SK-N-SH treated with all-trans-retinoic acid at 6 μM for 48 hours (cell line): ENCODE measurements around the gene PKMYT1.

Experiments
- ATAC-seq: fragments of 200-7000 bp; cut with Tn5 transposase; 3 replicates; pipeline ENCODE4 v1.9.1; 2020; ENCODE audit warnings: mild to moderate bottlenecking, moderate library complexity
- BACH2 ChIP-seq: fragments of 250-450 bp; sonication (Bioruptor Pico); IDR thresholded peaks from 2 replicates; pipeline ENCODE4 v1.9.0; 2021; ENCODE audit warnings: mild to moderate bottlenecking, borderline replicate concordance
- CREB5 ChIP-seq: fragments of 250-450 bp; sonication (Bioruptor Pico); IDR thresholded peaks from 2 replicates; pipeline ENCODE4 v1.5.1; 2020; ENCODE audit warnings: low read depth, mild to moderate bottlenecking, moderate library complexity
- ESRRG ChIP-seq: fragments of 250-450 bp; sonication (Bioruptor Pico); IDR thresholded peaks from 2 replicates; pipeline ENCODE4 v1.6.1; 2021; ENCODE audit warnings: mild to moderate bottlenecking
- ISL1 ChIP-seq: fragments of 250-450 bp; sonication (Bioruptor Pico); IDR thresholded peaks from 2 replicates; pipeline ENCODE4 v2.1.2; 2022; ENCODE audit warnings: mild to moderate bottlenecking, moderate library complexity
- OSR1 ChIP-seq: fragments of 250-450 bp; sonication (Bioruptor Pico); IDR thresholded peaks from 2 replicates; pipeline ENCODE4 v1.8.0; 2022; ENCODE audit warnings: moderate library complexity, mild to moderate bottlenecking, inconsistent platforms
- PATZ1 ChIP-seq: fragments of 250-450 bp; sonication (Bioruptor Pico); IDR thresholded peaks from 2 replicates; pipeline ENCODE4 v1.8.0; 2020; ENCODE audit warnings: mild to moderate bottlenecking, moderate library complexity, borderline replicate concordance
- POU6F1 ChIP-seq: fragments of 250-450 bp; sonication (Bioruptor Pico); IDR thresholded peaks from 2 replicates; pipeline ENCODE4 v1.8.0; 2021; ENCODE audit warnings: low read depth, mild to moderate bottlenecking, moderate library complexity, borderline replicate concordance
- PPARA ChIP-seq: fragments of 250-450 bp; sonication (Bioruptor Pico); IDR thresholded peaks from 2 replicates; pipeline ENCODE4 v1.5.0; 2020; ENCODE audit warnings: mild to moderate bottlenecking, borderline replicate concordance
- RARB ChIP-seq: fragments of 250-450 bp; sonication (Bioruptor Pico); IDR thresholded peaks from 2 replicates; pipeline ENCODE4 v1.8.0; 2021; ENCODE audit warnings: mild to moderate bottlenecking, moderate library complexity
- SNAI2 ChIP-seq: fragments of 250-450 bp; sonication (Bioruptor Pico); IDR thresholded peaks from 2 replicates; pipeline ENCODE4 v1.5.0; 2020; ENCODE audit warnings: mild to moderate bottlenecking, moderate library complexity
- TCF4 ChIP-seq: fragments of 250-450 bp; sonication (Bioruptor Pico); IDR thresholded peaks from 2 replicates; pipeline ENCODE4 v1.8.0; 2021; ENCODE audit warnings: mild to moderate bottlenecking, moderate library complexity, borderline replicate concordance
- TOX ChIP-seq: fragments of 250-450 bp; sonication (Bioruptor Pico); IDR thresholded peaks from 2 replicates; pipeline ENCODE4 v1.8.0; 2021; ENCODE audit warnings: mild to moderate bottlenecking, moderate library complexity, borderline replicate concordance
- TSHZ2 ChIP-seq: fragments of 250-450 bp; sonication (Bioruptor Pico); IDR thresholded peaks from 2 replicates; pipeline ENCODE4 v1.5.0; 2020; ENCODE audit warnings: mild to moderate bottlenecking, moderate library complexity
- ZC3H10 ChIP-seq: fragments of 250-450 bp; sonication (Bioruptor Pico); IDR thresholded peaks from 2 replicates; pipeline ENCODE4 v1.5.1; 2021; ENCODE audit warnings: mild to moderate bottlenecking, moderate library complexity
- ZFP3 ChIP-seq: fragments of 250-450 bp; sonication (Bioruptor Pico); IDR thresholded peaks from 2 replicates; pipeline ENCODE4 v1.5.0; 2020; ENCODE audit warnings: mild to moderate bottlenecking, moderate library complexity
- ZFP30 ChIP-seq: fragments of 450-650 bp; formaldehyde crosslinking; IDR thresholded peaks from 2 replicates; pipeline ENCODE4 v1.5.0; 2022; ENCODE audit warnings: mild to moderate bottlenecking, moderate library complexity
- ZNF565 ChIP-seq: fragments of 450-650 bp; formaldehyde crosslinking; conservative IDR thresholded peaks from 2 replicates; pipeline ENCODE4 v1.5.0; 2020; ENCODE audit warnings: low read depth, mild to moderate bottlenecking, moderate library complexity
- ZNF70 ChIP-seq: fragments of 450-650 bp; formaldehyde crosslinking; IDR thresholded peaks from 2 replicates; pipeline ENCODE4 v1.5.0; 2020; ENCODE audit warnings: mild to moderate bottlenecking, moderate library complexity
- ZNF8 ChIP-seq: fragments of 450-650 bp; formaldehyde crosslinking; IDR thresholded peaks from 2 replicates; pipeline ENCODE4 v1.5.0; 2020; ENCODE audit warnings: mild to moderate bottlenecking, moderate library complexity
- TF ChIP-seq, protein P1 (sequence below): fragments of 250-450 bp; sonication (Bioruptor Pico); IDR thresholded peaks from 2 replicates; pipeline ENCODE4 v1.5.1; 2021; ENCODE audit warnings: mild to moderate bottlenecking, moderate library complexity

Gene PKMYT1

GRCh38 chr16:2930236-2930635 is 50.0 kb downstream of the PKMYT1 start:
- no peak for ATAC-seq
- TF ChIP-seq ZNF565 (no peak), ZNF8 (no peak), PPARA (no peak), BACH2 (no peak), ZNF70 (no peak), SNAI2 (CRISPR knock-in tag) (no peak), RARB (CRISPR knock-in tag) (no peak), ZC3H10 (CRISPR knock-in tag) (no peak), POU6F1 (CRISPR knock-in tag) (no peak), ESRRG (no peak), CREB5 (no peak), PATZ1 (no peak), ISL1 (CRISPR knock-in tag) (no peak), TCF4 (CRISPR knock-in tag) (no peak), TOX (CRISPR knock-in tag) (no peak), ZFP3 (no peak)
- TF ChIP-seq, protein P1, sequence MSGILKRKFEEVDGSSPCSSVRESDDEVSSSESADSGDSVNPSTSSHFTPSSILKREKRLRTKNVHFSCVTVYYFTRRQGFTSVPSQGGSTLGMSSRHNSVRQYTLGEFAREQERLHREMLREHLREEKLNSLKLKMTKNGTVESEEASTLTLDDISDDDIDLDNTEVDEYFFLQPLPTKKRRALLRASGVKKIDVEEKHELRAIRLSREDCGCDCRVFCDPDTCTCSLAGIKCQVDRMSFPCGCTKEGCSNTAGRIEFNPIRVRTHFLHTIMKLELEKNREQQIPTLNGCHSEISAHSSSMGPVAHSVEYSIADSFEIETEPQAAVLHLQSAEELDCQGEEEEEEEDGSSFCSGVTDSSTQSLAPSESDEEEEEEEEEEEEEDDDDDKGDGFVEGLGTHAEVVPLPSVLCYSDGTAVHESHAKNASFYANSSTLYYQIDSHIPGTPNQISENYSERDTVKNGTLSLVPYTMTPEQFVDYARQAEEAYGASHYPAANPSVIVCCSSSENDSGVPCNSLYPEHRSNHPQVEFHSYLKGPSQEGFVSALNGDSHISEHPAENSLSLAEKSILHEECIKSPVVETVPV (CRISPR knock-in tag) = no peak

- ATAC-seq = no peak
- no peak for TF ChIP-seq TSHZ2 (CRISPR knock-in tag)
- no peak for TF ChIP-seq ESRRG
- no peak for TF ChIP-seq OSR1 (CRISPR knock-in tag)
- TF ChIP-seq TOX (CRISPR knock-in tag) = no peak
- TF ChIP-seq ISL1 (CRISPR knock-in tag) = no peak
- no peak for TF ChIP-seq ZFP3
- TF ChIP-seq CREB5 = no peak
- no peak for TF ChIP-seq RARB (CRISPR knock-in tag)
- no peak for TF ChIP-seq PATZ1
- TF ChIP-seq ZC3H10 (CRISPR knock-in tag) = no peak
- no peak for TF ChIP-seq PPARA
- no peak for TF ChIP-seq ZNF8
- TF ChIP-seq ZFP30 (CRISPR knock-in tag) = no peak
Observed at GRCh38 chr16:2929693-2930092, 50.6 kb downstream of the PKMYT1 start.
